Measurements from ENCODE around the gene GIGYF2.

Gene GIGYF2

DNA sequence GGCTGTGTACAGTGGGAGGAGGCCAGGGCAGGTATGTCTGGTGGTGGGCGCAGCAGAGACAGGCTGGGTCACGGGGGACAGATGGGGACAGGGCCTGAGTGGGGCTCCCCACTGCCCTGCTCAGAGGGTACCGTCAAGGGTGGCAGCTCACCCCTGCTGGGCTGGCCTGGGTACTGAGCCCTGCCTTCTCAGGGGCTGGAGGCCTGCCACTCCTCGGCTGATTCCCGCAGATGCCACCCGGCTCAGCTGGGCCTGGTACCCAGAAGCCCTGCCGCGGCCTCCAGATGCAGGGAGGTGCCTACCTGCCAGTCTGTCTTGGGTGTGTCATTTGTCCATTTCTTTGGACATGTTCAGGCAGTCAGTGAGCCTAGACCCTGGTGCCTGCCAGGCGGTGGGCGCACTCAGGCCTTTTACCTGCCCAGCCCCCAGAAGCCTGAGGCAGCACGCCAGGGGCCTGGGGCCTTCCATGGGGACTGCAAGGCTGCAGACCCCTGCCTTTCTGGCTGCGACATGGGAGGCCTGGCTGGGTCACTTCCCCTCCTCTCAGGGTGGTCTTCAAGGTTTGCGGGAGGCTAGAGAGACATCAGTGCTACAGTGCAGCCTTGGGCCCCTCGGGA lies 176.3 kb downstream of the GIGYF2 start (continued):
- TF ChIP-seq, protein P1, sequence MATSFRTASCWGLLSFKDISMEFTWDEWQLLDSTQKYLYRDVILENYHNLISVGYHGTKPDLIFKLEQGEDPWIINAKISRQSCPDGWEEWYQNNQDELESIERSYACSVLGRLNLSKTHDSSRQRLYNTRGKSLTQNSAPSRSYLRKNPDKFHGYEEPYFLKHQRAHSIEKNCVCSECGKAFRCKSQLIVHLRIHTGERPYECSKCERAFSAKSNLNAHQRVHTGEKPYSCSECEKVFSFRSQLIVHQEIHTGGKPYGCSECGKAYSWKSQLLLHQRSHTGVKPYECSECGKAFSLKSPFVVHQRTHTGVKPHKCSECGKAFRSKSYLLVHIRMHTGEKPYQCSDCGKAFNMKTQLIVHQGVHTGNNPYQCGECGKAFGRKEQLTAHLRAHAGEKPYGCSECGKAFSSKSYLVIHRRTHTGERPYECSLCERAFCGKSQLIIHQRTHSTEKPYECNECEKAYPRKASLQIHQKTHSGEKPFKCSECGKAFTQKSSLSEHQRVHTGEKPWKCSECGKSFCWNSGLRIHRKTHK (tag by site-specific recombination; IDR thresholded peaks at IDR 0.05), result no peak
- TF ChIP-seq ZNF48 (tag by site-specific recombination; IDR thresholded peaks at IDR 0.05) (no peak), BCL11B (tag by site-specific recombination; IDR thresholded peaks at IDR 0.05; ENCODE audit: low read depth) (no peak), ZNF114 (tag by site-specific recombination; IDR thresholded peaks at IDR 0.05) (no peak), ZNF138 (tag by site-specific recombination; IDR thresholded peaks at IDR 0.05; ENCODE audit: borderline replicate concordance) (no peak), ZNF658 (tag by site-specific recombination; IDR thresholded peaks at IDR 0.05) (no peak)
- TF ChIP-seq, protein P2, sequence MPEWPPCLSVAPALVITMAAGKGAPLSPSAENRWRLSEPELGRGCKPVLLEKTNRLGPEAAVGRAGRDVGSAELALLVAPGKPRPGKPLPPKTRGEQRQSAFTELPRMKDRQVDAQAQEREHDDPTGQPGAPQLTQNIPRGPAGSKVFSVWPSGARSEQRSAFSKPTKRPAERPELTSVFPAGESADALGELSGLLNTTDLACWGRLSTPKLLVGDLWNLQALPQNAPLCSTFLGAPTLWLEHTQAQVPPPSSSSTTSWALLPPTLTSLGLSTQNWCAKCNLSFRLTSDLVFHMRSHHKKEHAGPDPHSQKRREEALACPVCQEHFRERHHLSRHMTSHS (tag by site-specific recombination; IDR thresholded peaks at IDR 0.05), result no peak

DNA sequence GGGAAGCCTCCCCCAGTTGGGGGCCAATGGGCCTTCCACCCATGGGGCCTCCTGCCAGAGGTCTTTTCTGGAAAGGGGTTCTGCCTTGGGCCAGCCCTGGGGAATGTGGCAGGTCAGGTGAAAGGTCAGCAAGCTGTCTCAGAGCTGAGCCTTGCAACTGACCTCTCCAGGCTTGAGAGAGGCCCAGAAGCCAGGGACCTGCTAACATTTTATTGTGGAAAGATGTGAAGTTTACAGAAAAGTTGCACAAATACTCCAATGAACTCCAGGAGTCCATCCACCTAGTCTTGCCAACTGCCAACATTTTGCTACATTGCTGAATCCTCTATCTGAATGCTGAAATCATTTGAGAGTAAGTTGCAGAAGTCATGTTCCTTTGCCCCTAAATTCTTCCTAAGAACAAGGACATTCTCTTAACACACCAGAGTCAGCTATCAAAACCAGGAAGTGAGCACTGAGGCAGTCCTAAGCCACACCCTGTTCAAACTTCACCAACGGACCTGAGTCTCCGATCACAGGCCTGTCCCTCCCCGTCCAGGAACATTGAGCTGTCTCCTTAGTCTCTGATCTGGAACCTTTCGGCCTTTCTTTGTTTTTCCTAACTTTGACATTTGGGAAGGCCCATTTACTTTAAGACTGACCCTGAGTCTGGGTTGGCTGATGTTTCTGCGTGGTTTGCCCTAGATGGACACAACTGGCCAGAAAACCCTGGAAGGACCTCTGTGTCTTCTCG lies 176.9 kb downstream of the GIGYF2 start:
- Histone ChIP-seq H3K36me3 (ENCODE audit: control insufficient read depth in 2 of 2, insufficient read depth in 1 of 2, low read length in 2 of 2) (peaks cover 0 to 19% of the 10 kb centered on the region in 2 experiments; a peak in 1 of 3 replicates), H3K9me3 (ENCODE audit: control insufficient read depth, insufficient read depth, low read depth, low read length) (no peaks in the 10 kb centered on the region), H3K27ac (ENCODE audit: extremely low read depth, low read depth, low read length) (no peak overlapping the region), H3K4me1 (ENCODE audit: control insufficient read depth, insufficient read depth, low read length) (no peaks in the 10 kb centered on the region), H3K4me3 (ENCODE audit: low read depth, low read length) (no peak overlapping the region)
- ChIA-PET POLR2A (no interaction called here), CTCF (interaction anchor here (0.6 to 1.1 kb wide), 2 partner anchors 16 to 212 kb away, joined by 3 read pairs; no protein-coding TSS in a partner anchor)
- TF ChIP-seq, protein P3, sequence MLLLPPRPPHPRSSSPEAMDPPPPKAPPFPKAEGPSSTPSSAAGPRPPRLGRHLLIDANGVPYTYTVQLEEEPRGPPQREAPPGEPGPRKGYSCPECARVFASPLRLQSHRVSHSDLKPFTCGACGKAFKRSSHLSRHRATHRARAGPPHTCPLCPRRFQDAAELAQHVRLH (tag by site-specific recombination; IDR thresholded peaks at IDR 0.05), result no peak
- TF ChIP-seq ZNF311 (tag by site-specific recombination; IDR thresholded peaks at IDR 0.05; ENCODE audit: borderline replicate concordance) (no peak), ZNF223 (tag by site-specific recombination; IDR thresholded peaks at IDR 0.05) (no peak), ZNF521 (tag by site-specific recombination; IDR thresholded peaks at IDR 0.05) (no peak), GLI2 (tag by site-specific recombination; IDR thresholded peaks at IDR 0.05; ENCODE audit: borderline replicate concordance, low read depth) (no peak), ZSCAN16 (tag by site-specific recombination; IDR thresholded peaks at IDR 0.05) (no peak)
- TF ChIP-seq, protein P4, sequence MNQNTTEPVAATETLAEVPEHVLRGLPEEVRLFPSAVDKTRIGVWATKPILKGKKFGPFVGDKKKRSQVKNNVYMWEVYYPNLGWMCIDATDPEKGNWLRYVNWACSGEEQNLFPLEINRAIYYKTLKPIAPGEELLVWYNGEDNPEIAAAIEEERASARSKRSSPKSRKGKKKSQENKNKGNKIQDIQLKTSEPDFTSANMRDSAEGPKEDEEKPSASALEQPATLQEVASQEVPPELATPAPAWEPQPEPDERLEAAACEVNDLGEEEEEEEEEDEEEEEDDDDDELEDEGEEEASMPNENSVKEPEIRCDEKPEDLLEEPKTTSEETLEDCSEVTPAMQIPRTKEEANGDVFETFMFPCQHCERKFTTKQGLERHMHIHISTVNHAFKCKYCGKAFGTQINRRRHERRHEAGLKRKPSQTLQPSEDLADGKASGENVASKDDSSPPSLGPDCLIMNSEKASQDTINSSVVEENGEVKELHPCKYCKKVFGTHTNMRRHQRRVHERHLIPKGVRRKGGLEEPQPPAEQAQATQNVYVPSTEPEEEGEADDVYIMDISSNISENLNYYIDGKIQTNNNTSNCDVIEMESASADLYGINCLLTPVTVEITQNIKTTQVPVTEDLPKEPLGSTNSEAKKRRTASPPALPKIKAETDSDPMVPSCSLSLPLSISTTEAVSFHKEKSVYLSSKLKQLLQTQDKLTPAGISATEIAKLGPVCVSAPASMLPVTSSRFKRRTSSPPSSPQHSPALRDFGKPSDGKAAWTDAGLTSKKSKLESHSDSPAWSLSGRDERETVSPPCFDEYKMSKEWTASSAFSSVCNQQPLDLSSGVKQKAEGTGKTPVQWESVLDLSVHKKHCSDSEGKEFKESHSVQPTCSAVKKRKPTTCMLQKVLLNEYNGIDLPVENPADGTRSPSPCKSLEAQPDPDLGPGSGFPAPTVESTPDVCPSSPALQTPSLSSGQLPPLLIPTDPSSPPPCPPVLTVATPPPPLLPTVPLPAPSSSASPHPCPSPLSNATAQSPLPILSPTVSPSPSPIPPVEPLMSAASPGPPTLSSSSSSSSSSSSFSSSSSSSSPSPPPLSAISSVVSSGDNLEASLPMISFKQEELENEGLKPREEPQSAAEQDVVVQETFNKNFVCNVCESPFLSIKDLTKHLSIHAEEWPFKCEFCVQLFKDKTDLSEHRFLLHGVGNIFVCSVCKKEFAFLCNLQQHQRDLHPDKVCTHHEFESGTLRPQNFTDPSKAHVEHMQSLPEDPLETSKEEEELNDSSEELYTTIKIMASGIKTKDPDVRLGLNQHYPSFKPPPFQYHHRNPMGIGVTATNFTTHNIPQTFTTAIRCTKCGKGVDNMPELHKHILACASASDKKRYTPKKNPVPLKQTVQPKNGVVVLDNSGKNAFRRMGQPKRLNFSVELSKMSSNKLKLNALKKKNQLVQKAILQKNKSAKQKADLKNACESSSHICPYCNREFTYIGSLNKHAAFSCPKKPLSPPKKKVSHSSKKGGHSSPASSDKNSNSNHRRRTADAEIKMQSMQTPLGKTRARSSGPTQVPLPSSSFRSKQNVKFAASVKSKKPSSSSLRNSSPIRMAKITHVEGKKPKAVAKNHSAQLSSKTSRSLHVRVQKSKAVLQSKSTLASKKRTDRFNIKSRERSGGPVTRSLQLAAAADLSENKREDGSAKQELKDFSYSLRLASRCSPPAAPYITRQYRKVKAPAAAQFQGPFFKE (tag by site-specific recombination; IDR thresholded peaks at IDR 0.05; ENCODE audit: borderline replicate concordance), result no peak
- TF ChIP-seq, protein P5, sequence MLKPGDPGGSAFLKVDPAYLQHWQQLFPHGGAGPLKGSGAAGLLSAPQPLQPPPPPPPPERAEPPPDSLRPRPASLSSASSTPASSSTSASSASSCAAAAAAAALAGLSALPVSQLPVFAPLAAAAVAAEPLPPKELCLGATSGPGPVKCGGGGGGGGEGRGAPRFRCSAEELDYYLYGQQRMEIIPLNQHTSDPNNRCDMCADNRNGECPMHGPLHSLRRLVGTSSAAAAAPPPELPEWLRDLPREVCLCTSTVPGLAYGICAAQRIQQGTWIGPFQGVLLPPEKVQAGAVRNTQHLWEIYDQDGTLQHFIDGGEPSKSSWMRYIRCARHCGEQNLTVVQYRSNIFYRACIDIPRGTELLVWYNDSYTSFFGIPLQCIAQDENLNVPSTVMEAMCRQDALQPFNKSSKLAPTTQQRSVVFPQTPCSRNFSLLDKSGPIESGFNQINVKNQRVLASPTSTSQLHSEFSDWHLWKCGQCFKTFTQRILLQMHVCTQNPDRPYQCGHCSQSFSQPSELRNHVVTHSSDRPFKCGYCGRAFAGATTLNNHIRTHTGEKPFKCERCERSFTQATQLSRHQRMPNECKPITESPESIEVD (tag by site-specific recombination; IDR thresholded peaks at IDR 0.05), result no peak
- TF ChIP-seq, protein P6, sequence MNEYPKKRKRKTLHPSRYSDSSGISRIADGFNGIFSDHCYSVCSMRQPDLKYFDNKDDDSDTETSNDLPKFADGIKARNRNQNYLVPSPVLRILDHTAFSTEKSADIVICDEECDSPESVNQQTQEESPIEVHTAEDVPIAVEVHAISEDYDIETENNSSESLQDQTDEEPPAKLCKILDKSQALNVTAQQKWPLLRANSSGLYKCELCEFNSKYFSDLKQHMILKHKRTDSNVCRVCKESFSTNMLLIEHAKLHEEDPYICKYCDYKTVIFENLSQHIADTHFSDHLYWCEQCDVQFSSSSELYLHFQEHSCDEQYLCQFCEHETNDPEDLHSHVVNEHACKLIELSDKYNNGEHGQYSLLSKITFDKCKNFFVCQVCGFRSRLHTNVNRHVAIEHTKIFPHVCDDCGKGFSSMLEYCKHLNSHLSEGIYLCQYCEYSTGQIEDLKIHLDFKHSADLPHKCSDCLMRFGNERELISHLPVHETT (tag by site-specific recombination; IDR thresholded peaks at IDR 0.05), result no peak

Data from HEK293 (cell line).